ENCODE data around the gene SHD. TPM values are rescaled to one million over a fixed set of nuclear protein-coding genes. Genes with fewer than 3 reads are reported as not detected.

Gene SHD
- total RNA-seq, 1 experiment from 2014 or later: 101 TPM

Other genes with a start within 250 kb of the SHD start
- 8.2 and 8.6 TPM in 2 replicates for gene ZBTB7A, start 212.4 kb upstream of the SHD start, total RNA-seq (2014; rRNA removed; shearing (Covaris generic))
- gene MAP2K2, start 155.1 kb upstream of the SHD start, total RNA-seq (2014; rRNA removed; shearing (Covaris generic)): 118 and 122 TPM in 2 replicates
- not detected in 2 replicates for gene CREB3L3, start 125.6 kb upstream of the SHD start, total RNA-seq (2014; rRNA removed; shearing (Covaris generic))
- 11.3 and 14.0 TPM in 2 replicates for gene SIRT6, start 96.7 kb upstream of the SHD start, total RNA-seq (2014; rRNA removed; shearing (Covaris generic))
- 0.05 and 0.45 TPM in 2 replicates for gene ANKRD24, start 96.6 kb upstream of the SHD start, total RNA-seq (2014; rRNA removed; shearing (Covaris generic))
- not detected in 2 replicates for gene EBI3, start 49.7 kb upstream of the SHD start, total RNA-seq (2014; rRNA removed; shearing (Covaris generic))
- gene YJU2, start 32.2 kb upstream of the SHD start, total RNA-seq (2014; rRNA removed; shearing (Covaris generic)): 14.5 and 14.7 TPM in 2 replicates
- 0.30 and 1.5 TPM in 2 replicates for gene TMIGD2, start 23.1 kb downstream of the SHD start, total RNA-seq (2014; rRNA removed; shearing (Covaris generic))
- gene FSD1, start 25.3 kb downstream of the SHD start, total RNA-seq (2014; rRNA removed; shearing (Covaris generic)): 23.5 and 24.7 TPM in 2 replicates
- 9.7 and 11.9 TPM in 2 replicates for gene STAP2, start 59.6 kb downstream of the SHD start, total RNA-seq (2014; rRNA removed; shearing (Covaris generic))
- 3.8 and 8.3 TPM in 2 replicates for gene MPND, start 64.3 kb downstream of the SHD start, total RNA-seq (2014; rRNA removed; shearing (Covaris generic))
- gene SH3GL1, start 121.3 kb downstream of the SHD start, total RNA-seq (2014; rRNA removed; shearing (Covaris generic)): 56.9 and 60.0 TPM in 2 replicates
- 44.2 and 54.6 TPM in 2 replicates for gene CHAF1A, start 123.4 kb downstream of the SHD start, total RNA-seq (2014; rRNA removed; shearing (Covaris generic))
- 37.9 and 41.4 TPM in 2 replicates for gene UBXN6, start 178.5 kb downstream of the SHD start, total RNA-seq (2014; rRNA removed; shearing (Covaris generic))
- gene HDGFL2, start 193.0 kb downstream of the SHD start, total RNA-seq (2014; rRNA removed; shearing (Covaris generic)): 61.5 and 64.4 TPM in 2 replicates
- 0.16 and 0.18 TPM in 2 replicates for gene PLIN4, start 239.2 kb downstream of the SHD start, total RNA-seq (2014; rRNA removed; shearing (Covaris generic))

All from SJCRH30 (cell line).